GM13976 (cell line): Measurements from ENCODE around the gene PITPNM2.
"Not testable (repeated sequence)": the region's sequence is repeated elsewhere in the genome, so short reads cannot be mapped to it uniquely, and the experiment has no call there.

Source experiments
- DNase-seq: peaks from one replicate; pipeline ENCODE4 v3.0.0; 2012; ENCODE audit warnings: low spot score
- CTCF ChIP-seq: IDR thresholded peaks from 2 replicates; pipeline ENCODE4 v1.5.1; 2012; ENCODE audit warnings: borderline replicate concordance, mild to moderate bottlenecking; ENCODE audit not compliant: insufficient read depth; ENCODE audit errors: extremely low read depth, missing control alignments, control extremely low read depth
- in situ Hi-C: fragments of 300-500 bp; cut with MboI; formaldehyde crosslinking; loops from one replicate; pipeline ENCODE4 v1.12.0; 2022; ENCODE audit warnings: low sequenced_read_pairs, mixed read lengths, inconsistent platforms; ENCODE audit not compliant: unreplicated experiment

Gene PITPNM2

GRCh38 chr12:123106640-123107359 is 44.1 kb downstream of the PITPNM2 start:
- in situ Hi-C loops, result no loop called here
- TF ChIP-seq CTCF, result no peak
- DNase-seq, result peak; percentile 75

- in situ Hi-C loops, result no loop called here
- DNase-seq, result no peak
Measured at GRCh38 chr12:123105211-123105826, 45.6 kb downstream of the PITPNM2 start.

GRCh38 chr12:123104809-123105208 is 46.1 kb downstream of the PITPNM2 start:
- no peak for TF ChIP-seq CTCF

More at GRCh38 chr12:123105211-123105826, 45.6 kb downstream of the PITPNM2 start:
- no peak for TF ChIP-seq CTCF

GRCh38 chr12:123104094-123104493 is 46.8 kb downstream of the PITPNM2 start:
- DNase-seq, in situ Hi-C loops: not testable (repeated sequence)

More at GRCh38 chr12:123104809-123105208, 46.1 kb downstream of the PITPNM2 start:
- in situ Hi-C loops, result no loop called here
- DNase-seq, result no peak

- TF ChIP-seq CTCF, result no peak
- in situ Hi-C loops, result no loop called here
- DNase-seq, result no peak
Measured at GRCh38 chr12:123102781-123103503, 47.9 kb downstream of the PITPNM2 start.

- in situ Hi-C loops, result no loop called here
- no peak for TF ChIP-seq CTCF
Measured at GRCh38 chr12:123102366-123102765, 48.5 kb downstream of the PITPNM2 start.

GRCh38 chr12:123101526-123101925 is 49.4 kb downstream of the PITPNM2 start:
- DNase-seq, result no peak
- in situ Hi-C loops, result no loop called here
- TF ChIP-seq CTCF, result no peak

More at GRCh38 chr12:123102366-123102765, 48.5 kb downstream of the PITPNM2 start:
- DNase-seq, result no peak
